Measurements from ENCODE around the gene TAF4B.
"Not testable (repeated sequence)": the region's sequence is repeated elsewhere in the genome, so short reads cannot be mapped to it uniquely, and the experiment has no call there.

The TAF4B gene

DNA sequence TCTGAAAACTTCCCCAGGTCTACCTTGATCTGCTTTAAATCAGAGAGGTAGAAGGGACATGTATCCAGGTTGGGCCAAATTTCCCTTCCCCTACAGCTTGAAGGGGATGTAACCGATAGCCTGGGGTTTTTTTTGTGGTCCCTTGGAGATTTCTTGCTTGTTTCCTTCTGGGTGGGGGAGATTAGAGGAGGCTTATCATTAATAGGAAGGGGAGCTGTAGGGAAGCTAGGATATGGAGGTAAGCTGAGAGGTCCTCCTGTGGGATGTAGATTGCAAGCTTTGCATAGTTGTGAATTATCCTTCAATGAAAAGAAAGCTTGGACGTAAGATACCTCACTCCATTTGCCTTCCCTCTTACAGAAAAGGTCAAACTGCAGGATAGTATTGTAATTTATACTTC lies 11.1 kb downstream of the TAF4B start:
- not testable (repeated sequence) for DNase-seq

DNA sequence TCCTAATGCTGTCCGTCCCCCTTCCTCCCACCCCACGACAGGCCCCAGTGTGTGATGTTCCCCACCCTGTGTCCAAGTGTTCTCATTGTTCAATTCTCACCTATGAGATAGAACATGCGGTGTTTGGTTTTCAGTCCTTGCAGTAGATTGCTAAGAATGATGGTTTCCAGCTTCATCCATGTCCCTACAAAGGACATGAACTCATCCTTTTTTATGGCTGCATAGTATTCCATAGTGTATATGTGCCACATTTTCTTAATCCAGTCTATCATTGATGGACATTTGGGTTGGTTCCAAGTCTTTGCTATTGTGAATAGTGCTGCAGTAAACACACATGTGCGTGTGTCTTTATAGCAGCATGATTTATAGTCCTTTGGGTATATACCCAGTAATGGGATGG lies 12.5 kb downstream of the TAF4B start:
- not testable (repeated sequence) for DNase-seq

DNA sequence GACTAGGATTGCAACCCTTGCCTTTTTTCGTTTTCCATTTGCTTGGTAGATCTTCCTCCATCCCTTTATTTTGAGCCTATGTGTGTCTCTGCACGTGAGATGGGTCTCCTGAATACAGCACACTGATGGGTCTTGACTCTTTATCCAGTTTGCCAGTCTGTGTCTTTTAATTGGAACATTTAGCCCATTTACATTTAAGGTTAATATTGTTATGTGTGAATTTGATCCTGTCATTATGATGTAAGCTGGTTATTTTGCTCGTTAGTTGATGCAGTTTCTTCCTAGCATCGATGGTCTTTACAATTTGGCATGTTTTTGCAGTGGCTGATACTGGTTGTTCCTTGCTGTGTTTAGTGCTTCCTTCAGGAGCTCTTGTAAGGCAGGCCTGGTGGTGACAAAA lies 16.1 kb downstream of the TAF4B start:
- not testable (repeated sequence) for DNase-seq

DNA sequence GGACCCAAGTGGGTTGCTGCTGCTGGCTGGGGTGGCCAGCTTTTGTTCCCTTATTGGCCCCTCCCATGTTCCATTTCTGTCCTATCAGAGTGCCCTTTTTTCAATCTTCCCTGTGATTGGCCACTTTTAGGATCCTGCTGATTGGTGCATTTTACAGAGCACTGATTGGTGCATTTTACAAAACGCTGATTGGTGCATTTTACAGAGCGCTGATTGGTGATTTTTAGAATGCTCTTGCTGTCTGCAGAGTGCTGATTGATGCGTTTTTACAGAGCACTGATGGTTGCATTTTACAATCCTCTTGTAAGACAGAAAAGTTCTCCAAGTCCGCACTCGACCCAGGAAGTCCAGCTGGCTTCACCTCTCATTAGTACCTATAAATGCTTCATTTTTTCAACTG lies 19.2 kb downstream of the TAF4B start:
- DNase-seq: not testable (repeated sequence)

DNA sequence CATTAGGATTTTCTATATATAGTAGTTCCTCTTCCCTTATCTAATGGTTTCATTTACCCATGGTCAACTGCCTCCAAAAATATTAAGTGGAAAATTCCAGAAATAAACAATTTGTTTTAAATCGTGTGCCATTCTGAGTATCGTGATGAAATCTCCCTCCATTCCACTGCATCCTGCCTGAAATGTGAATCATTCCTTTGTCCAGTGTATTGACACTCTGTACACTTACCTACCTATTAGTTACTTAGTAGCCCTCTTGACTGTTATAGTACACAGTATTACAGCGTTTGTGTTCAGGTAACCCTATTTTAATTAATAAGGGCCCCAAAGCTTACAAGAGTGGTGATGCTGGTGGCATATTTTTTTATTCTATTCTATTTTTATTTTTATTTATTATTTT lies 26.2 kb downstream of the TAF4B start:
- DNase-seq: no peak

DNA sequence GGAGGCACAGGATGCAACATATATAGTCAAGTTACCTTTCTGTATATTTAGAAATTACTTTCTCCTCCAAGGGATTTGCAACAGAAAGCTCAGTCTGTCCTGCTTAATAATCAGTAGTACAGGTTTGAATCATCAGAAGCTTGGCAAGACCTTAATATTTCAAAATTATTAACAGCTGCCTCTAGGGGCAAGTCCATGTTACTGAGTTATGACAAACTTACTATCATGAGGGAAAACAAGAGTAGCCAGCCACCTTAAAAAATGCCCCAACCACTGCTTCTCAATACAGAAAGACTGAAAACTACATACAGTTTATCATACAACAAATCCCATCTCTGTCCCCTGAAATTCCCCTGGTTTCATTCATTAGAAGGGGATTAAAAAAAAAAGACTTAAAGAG lies 28.6 kb downstream of the TAF4B start:
- not testable (repeated sequence) for DNase-seq

DNA sequence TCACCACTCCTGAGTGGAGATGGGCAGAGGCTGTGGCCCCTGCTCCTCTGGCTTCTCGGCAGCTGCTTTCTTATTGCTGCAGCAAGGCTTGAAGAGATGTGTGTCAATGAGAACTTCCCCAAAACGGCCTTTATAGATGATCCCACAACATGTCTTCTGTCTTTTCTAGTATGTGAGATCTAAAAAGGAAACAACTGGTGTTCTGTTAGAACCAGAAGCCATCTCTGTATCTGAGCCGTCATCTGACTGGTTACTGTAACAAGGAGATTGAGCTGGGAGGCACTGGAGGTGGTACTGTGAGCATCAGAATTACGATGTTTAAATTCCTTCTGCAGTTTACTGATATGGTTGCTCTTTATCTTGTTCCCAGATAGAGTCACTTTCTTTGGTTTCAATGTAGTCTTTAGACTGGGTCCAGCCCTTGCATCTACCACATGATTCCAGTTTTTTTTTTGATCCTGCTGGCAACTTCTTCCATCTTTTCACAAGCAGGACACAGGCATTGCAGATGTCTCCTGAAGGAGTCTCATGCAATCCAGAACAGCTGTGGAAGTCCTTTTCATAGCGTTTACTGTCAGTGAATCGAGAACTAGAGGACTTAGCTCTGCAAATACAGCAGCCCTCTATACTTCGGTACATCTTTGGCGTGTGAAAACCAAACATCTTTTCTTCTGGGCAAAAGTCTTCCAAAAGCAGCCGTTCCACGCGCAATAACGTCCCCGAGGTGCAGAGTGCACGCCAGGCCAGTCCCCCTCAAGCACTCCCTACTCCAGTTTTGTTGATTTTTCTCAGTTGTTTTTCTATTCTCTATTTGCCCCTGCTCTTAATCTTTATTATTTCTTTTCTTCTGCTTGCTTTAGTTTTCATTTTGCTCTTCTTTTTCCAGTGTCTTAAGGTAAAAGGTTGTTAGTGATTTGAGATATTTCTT lies 29.7 kb downstream of the TAF4B start:
- no peak for DNase-seq

DNA sequence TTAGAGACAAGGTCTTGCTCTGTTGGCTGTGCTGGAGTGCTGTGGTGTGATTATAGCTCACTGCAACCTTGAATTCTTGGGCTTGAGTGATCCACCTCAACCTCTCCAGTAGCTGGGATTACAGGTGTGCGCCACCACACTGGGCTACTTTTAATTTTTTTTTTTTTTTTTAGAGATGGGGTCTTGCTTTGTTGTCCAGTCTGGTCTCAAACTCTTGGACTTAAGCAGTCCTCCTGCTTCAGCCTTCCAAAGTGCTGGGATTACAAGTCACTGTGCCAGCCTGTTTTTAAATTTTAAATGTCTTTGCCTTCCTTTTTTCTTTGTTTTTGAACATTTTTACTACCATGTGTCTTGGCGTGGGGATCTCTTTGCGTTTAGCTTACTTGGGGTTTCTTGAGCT lies 32.5 kb downstream of the TAF4B start:
- no peak for DNase-seq

DNA sequence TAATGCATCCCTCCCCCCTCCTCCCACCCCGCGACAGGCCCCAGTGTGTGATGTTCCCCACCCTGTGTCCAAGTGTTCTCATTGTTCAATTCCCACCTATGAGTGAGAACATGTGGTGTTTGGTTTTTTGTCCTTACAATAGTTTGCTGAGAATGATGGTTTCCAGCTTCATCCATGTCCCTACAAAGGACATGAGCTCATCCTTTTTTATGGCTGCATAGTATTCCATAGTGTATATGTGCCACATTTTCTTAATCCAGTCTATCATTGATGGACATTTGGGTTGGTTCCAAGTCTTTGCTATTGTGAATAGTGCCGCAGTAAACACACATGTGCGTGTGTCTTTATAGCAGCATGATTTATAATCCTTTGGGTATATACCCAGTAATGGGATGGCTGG lies 33.2 kb downstream of the TAF4B start:
- not testable (repeated sequence) for DNase-seq

DNA sequence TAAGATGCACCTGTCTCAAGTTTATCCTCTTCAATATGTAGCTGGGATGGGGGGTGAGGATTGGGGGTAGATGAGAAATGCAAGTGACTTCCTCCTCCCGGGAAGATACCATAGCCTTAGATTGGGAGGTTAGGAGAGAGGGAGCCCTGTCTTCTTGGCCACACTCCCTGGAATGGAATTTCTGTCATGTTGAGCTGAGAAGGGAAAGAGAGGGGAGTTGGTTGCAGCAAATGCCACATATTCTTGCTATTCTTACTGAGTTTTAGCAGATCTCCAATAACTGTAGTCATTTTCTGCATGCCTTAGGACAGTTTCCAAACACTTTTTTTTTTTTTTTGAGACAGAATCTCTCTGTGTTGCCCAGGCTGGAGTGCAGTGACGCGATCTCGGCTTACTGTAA lies 35.9 kb downstream of the TAF4B start:
- DNase-seq: no peak

DNA sequence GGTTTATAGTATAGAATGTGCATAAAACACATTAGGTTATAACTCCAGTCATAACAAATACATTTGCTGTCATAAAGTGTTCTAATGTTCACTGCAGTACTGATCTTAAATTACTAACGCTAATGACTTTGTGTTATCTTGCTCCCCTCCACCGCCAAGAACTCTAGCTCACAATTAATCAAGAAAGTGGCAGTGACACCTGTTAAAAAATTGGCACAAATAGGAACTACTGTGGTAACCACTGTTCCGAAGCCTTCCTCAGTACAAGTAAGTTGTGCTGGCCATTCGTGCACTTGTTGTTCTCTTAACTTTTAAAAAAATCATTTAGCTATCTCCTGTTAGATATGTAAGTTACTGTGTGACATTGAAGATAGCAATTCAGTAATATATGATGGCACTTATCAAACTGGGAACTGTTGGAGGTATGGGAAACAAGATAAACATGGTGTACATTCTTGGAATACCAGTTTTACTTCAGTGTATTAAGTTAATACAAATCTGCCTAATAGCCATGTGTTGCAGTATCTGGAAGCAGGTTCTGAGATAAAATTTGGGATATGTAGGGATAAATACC lies 41.2 kb downstream of the TAF4B start:
- DNase-seq: no peak

DNA sequence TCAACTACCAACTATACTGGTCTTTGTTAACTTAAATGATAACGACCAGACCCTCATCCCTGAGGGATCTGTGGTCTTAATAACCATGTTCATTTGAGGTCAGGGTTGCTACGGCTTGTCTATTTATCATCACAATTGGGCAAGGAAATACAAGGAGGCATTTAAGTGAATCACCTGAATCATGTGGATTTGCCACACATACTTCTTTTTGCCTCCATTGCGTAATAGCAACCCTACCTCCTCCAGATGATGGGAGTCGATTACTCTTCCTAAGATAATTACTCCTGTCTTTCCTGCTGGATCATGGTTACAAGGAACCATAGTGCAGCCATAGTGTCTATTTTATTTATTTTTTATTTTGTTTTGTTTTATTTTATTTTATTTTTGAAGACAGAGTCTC lies 42.2 kb downstream of the TAF4B start:
- no peak for DNase-seq

DNA sequence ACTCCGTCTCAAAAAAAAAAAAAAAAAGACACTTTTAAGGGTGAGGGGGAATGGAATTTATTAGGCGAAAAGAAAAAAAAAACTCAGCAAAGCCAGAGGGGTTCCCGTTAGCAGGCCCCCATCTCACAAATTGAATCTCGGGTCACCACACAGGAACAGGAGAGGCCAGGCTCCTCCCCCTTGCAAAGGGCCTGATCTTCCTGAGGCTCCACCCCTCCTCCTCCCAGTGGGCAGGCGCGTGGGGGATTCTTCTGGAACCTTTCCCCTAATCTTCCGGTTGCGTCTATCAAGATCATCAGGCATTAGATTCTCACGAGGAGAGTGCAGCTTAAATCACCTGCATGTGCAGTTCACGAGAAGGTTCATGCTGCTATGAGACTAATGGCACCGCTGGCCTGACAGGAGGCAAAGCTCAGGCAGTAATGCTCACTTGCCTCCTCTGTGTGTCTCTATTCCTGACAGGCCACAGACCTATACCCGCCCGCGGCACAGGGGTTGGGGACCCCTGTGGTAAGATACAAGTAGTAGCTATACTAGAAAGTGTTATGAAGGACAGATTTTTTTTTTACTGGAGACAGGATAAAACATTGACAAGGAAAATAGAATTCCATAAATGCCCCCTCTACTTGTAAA lies 45.8 kb downstream of the TAF4B start:
- DNase-seq: no peak

DNA sequence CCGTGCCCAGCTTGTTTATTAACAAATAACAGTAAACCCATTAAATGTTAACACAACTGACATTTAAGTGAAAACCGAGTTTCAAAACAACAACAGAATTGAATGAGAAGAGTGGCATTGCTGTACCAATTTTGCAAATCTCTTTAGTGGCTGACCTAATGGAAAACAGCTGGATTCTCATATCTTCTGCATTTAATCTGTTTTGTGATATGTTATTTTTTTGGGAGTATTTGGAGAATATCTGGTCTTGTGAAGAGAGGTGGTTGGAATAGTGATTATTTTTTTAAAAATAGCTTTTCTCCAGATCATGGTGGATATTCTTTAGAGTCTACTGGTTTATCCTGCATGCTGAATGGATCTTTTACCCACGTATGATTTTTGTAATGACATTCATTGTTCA lies 51.1 kb downstream of the TAF4B start:
- DNase-seq: no peak

DNA sequence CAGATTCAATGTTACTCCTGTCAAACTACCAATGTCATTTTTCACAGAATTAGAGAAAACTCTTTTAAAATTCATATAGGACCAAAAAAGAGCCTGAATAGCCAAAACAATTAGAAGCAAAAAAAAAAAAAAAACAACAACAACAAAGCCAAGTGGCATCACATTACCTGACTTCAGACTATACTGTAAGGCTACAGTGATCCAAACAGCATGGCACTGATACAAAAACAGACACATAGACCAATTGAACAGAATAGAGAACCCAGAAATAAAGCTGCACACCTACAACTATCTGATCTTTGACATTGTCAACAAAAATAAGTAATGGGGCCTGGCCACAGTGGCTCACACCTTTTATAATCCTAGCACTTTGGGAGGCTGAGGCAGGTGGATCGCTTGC lies 53.2 kb downstream of the TAF4B start:
- no peak for DNase-seq

DNA sequence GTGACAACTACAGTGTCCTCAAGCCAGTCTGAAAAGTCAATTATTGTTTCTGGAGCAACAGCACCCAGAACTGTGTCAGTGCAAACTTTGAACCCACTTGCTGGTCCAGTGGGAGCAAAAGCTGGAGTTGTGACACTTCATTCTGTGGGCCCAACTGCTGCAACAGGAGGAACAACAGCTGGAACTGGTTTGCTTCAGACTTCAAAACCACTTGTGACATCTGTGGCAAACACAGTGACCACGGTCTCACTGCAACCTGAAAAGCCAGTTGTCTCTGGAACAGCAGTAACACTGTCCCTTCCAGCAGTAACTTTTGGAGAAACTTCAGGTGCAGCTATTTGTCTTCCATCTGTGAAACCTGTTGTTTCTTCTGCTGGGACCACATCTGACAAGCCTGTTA lies 59.8 kb downstream of the TAF4B start:
- DNase-seq: no peak

DNA sequence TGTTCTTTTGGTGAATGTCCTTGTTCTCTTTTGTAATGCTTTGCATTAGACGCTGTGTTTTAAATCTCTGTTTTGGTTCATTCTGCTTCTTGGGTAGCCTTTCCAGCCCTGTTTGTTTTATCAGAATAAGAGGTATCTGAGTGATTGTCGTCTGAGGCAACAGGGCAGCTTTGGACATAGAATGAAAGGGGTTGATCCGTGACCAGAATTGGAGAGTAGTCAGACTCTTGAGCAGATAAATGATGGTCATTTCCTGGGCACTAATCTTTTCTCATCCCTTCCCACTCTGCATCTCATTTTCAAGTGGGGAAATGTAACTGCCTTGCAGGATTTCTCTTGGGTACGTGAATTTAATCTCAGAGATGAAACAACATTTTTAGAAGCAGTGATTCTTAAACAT lies 61.4 kb downstream of the TAF4B start:
- no peak for DNase-seq

DNA sequence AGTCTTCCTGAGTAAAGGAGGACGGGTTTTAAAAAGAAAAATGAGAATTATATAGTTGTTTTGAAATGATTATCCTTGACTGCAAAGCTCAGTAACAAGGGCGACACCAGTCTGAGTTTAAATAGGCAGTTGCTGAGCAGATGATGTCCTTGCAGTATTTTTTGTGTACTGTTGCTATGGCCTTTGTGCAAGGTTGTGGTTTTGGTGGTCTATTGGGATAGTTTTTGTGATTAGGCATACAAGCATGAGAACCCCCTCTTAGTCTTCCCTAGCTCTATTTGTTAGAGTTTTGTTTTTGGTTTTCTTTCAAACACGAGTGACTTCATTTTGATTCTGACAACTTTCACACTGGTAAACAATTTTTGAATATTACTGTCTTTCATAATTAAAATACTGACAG lies 64.1 kb downstream of the TAF4B start:
- no peak for DNase-seq

DNA sequence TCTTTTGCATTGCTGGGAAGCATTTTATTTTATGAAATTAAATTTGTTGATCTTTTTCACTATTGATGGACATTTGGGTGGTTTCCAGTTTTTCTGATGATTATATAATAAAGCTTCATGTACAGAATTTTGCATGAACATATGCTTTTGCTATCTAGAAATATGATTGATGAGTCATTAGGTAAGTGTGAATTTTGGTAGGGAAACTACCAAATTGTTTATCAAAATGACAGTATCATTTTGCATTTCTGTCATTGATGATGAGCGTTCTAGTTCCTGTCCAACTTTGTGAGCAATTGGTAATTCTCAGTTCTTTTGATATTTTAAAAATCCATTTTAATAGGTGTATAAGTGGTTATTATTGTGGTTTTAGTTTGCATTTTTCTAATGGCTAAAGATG lies 67.7 kb downstream of the TAF4B start:
- no peak for DNase-seq

DNA sequence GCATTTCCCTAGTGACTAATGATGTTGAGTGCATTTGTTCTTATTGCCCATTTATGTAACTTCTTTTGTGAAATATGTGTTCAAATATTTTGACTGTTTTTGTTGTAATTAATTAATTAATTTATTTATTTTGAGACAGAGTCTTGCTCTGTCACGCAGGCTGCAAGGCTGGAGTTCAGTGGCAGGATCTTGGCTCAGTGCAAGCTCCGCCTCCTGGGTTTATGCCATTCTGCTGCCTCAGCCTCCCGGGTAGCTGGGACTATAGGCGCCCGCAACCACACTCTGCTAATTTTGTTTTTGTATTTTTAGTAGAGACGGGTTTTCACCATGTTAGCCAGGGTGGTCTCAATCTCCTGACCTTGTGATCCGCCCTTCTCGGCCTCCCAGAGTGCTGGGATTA lies 71.9 kb downstream of the TAF4B start:
- DNase-seq: no peak

DNA sequence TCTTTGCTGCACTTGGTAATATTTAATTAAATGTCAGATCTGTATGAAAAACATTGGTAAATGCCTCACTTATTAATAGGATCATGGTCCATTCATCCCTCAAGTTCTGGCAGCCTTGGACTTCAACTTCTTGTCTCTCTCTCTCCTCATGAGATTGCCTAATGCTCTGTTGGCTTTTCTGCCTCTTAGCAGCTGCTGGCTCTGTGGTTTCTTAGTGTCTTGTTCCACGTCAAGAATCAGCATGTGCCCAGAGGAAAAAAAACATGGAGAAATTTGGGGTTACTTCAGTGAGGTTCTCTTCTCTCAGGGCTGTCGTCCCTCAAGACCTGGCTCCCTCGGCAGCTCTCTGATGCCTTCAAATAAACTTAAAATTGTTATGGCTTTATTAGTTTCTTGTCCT lies 75.4 kb downstream of the TAF4B start:
- no peak for DNase-seq

DNA sequence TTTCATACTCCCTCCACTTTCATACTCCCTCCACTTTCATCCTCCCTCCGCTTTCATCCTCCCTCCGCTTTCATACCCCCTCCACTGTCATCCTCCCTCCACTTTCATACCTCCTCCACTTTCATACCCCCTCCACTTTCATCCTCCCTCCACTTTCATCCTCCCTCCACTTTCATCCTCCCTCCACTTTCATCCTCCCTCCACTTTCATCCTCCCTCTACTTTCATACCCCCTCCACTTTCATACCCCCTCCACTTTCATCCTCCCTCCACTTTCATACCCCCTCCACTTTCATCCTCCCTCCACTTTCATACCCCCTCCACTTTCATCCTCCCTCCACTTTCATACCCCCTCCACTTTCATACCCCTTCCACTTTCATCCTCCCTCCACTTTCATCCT lies 77.0 kb downstream of the TAF4B start:
- not testable (repeated sequence) for DNase-seq

DNA sequence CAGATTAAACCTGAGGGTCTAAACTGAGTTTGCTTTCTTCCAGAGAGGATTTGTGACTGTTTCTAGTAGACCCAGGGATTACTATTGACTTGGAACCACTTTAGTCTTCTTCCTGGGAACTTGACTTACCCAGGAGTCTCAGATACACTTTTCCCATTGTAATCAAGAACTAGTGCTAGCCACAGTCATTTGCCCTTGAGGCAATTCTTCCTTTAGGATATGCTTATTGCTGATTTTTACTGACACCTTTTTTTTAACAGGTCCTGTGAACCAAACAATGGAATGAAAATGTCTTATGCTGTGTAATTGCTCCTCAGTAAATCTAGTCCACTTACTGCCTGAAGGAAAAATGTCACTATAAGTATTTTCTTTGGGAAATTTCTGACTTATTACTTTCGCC lies 78.3 kb downstream of the TAF4B start:
- DNase-seq: no peak

DNA sequence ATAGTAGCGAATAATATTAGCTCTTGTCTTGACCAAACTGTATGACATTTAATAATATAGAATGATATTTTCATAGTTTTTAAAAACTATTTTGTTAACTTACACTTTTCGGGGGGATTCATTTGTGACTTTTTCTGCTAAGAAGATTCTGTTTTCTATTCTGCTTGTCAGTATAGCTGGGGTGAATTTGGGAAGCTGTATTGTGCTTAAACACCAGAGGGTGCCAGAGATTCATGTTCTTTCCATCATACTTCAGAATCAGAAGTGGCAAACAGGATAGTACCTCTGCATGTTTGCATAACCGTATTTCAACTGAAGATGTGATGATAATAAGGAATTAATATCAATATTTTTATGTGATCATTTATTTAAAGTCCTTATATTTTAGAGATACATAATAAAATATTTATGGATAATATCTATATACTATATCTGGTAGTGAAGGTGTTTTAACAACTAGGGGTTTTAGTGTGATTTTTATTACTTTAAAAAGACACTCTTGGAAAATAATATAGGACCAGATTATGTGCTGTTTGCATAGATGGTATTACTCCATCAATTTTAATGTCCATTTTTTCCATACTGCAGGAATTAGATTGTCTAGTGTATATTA lies 81.0 kb downstream of the TAF4B start:
- peak; percentile 3 for DNase-seq
